ENCODE data around the gene PTPRA. TPM values are rescaled to one million over a fixed set of nuclear protein-coding genes. Genes with fewer than 3 reads are reported as not detected.

PTPRA gene
- total and polyA plus RNA-seq, 9 of the 15 experiments (the other 6 are each of a cell fraction or from before 2014, with no cell fraction given) = 3.4 to 80.5 (median 28.0) TPM

DNA sequence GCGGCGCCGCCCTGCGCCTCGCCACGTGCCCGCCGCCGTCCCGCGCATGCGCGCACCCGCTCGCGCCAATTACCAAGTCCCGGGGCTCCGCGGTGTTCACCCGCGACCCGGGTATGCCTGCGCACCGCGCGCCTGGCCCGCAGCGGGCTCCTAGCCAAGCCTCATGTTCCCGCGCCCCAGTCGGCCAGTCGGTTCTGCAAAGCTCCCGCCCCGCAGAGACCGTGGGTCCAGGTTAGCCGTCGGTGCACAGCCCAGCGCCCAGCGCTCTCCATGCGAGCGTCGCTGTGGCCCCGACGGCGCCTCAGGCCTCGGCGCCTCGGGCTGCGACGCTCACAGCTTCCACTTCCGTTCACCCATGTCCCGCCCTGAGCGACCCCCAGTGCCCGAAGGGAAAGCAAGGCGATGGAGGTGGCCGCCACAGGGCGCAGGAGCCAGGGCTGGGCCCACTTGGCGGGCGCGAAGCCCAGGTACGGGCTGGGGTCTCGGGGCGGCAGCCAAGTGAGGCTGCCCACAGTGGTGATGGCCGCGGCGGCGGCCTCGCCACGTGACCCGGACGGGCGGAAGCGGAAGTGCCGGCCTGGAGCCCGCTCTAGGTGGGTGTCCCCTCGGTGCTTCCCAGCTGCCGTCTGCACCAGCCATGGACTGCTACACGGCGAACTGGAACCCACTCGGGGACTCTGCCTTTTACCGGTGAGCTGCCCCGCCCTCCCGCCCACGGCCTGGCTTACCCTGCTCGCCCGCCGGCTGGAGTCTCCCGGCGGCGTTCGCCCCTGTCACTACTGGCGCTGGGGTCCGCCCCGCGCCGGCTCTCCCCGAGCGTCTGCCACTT lies 32.9 kb upstream of the PTPRA start, which contains the start of the genes PCED1A and VPS16 (continued):
- TF ChIP-seq, protein P1, sequence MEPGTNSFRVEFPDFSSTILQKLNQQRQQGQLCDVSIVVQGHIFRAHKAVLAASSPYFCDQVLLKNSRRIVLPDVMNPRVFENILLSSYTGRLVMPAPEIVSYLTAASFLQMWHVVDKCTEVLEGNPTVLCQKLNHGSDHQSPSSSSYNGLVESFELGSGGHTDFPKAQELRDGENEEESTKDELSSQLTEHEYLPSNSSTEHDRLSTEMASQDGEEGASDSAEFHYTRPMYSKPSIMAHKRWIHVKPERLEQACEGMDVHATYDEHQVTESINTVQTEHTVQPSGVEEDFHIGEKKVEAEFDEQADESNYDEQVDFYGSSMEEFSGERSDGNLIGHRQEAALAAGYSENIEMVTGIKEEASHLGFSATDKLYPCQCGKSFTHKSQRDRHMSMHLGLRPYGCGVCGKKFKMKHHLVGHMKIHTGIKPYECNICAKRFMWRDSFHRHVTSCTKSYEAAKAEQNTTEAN (CRISPR knock-in tag; IDR thresholded peaks at IDR 0.05) = 0 out of 2 replicates have a peak, but pooled peaks have one; percentile 24
- no peak for TF ChIP-seq ZFP30 (CRISPR knock-in tag; IDR thresholded peaks at IDR 0.05; ENCODE audit: borderline replicate concordance)
- 0 out of 2 replicates have a peak, but pooled peaks have one; percentile 35 for TF ChIP-seq JUN (IDR thresholded peaks at IDR 0.05; ENCODE audit: borderline replicate concordance, low read depth, low read length)
- TF ChIP-seq JUN (CRISPR knock-in tag; IDR thresholded peaks at IDR 0.05; ENCODE audit: borderline replicate concordance) = no peak
- peak; percentile 80 for TF ChIP-seq NFIC (IDR thresholded peaks at IDR 0.05)
- no peak for TF ChIP-seq RHOXF2B (CRISPR knock-in tag; conservative IDR thresholded peaks at IDR 0.05)
- TF ChIP-seq RAD51 (IDR thresholded peaks at IDR 0.05; ENCODE audit: borderline replicate concordance, low read depth) = peak; percentile 88
- TF ChIP-seq, protein P2, sequence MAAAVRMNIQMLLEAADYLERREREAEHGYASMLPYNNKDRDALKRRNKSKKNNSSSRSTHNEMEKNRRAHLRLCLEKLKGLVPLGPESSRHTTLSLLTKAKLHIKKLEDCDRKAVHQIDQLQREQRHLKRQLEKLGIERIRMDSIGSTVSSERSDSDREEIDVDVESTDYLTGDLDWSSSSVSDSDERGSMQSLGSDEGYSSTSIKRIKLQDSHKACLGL (CRISPR knock-in tag; IDR thresholded peaks at IDR 0.05; ENCODE audit: borderline replicate concordance, poor library complexity, severe bottlenecking) = no peak
- TF ChIP-seq, protein P3, sequence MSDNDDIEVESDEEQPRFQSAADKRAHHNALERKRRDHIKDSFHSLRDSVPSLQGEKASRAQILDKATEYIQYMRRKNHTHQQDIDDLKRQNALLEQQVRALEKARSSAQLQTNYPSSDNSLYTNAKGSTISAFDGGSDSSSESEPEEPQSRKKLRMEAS (CRISPR knock-in tag; IDR thresholded peaks at IDR 0.05) = peak; percentile 93
- peak; percentile 53; the same call in 1 of the 2 replicates for TF ChIP-seq POLR2A (conservative IDR thresholded peaks at IDR 0.05)
- peak; percentile 84 for TF ChIP-seq POLR2G (IDR thresholded peaks at IDR 0.05; ENCODE audit: low read depth, low read length)
- TF ChIP-seq, protein P4, sequence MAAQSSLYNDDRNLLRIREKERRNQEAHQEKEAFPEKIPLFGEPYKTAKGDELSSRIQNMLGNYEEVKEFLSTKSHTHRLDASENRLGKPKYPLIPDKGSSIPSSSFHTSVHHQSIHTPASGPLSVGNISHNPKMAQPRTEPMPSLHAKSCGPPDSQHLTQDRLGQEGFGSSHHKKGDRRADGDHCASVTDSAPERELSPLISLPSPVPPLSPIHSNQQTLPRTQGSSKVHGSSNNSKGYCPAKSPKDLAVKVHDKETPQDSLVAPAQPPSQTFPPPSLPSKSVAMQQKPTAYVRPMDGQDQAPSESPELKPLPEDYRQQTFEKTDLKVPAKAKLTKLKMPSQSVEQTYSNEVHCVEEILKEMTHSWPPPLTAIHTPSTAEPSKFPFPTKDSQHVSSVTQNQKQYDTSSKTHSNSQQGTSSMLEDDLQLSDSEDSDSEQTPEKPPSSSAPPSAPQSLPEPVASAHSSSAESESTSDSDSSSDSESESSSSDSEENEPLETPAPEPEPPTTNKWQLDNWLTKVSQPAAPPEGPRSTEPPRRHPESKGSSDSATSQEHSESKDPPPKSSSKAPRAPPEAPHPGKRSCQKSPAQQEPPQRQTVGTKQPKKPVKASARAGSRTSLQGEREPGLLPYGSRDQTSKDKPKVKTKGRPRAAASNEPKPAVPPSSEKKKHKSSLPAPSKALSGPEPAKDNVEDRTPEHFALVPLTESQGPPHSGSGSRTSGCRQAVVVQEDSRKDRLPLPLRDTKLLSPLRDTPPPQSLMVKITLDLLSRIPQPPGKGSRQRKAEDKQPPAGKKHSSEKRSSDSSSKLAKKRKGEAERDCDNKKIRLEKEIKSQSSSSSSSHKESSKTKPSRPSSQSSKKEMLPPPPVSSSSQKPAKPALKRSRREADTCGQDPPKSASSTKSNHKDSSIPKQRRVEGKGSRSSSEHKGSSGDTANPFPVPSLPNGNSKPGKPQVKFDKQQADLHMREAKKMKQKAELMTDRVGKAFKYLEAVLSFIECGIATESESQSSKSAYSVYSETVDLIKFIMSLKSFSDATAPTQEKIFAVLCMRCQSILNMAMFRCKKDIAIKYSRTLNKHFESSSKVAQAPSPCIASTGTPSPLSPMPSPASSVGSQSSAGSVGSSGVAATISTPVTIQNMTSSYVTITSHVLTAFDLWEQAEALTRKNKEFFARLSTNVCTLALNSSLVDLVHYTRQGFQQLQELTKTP (IDR thresholded peaks at IDR 0.05; ENCODE audit: low read depth in 1 of 2, partially characterized antibody in 2 of 2) = no peak
- TF ChIP-seq TRIM28 (IDR thresholded peaks at IDR 0.05) = no peak
- no peak for TF ChIP-seq TBL1XR1 (IDR thresholded peaks at IDR 0.05; ENCODE audit: low read length in 2 of 2)
- TF ChIP-seq DPF2 (IDR thresholded peaks at IDR 0.05) = no peak
- no peak for TF ChIP-seq JUND (IDR thresholded peaks at IDR 0.05; ENCODE audit: borderline replicate concordance, low read depth, low read length)
- TF ChIP-seq JUND (tag; IDR thresholded peaks at IDR 0.05; ENCODE audit: borderline replicate concordance, low read depth, low read length) = no peak
- TF ChIP-seq ZNF644 (tag; IDR thresholded peaks at IDR 0.05; ENCODE audit: low read depth) = no peak

Data from K562 (cell line).